Stimulated activated CD8-positive, alpha-beta memory T cell treated with anti-CD3 and anti-CD28 coated beads, Interleukin-4, amount 100 ng/mL, for 1 hour (primary cell): ENCODE measurements around the gene DDHD1.
"Not testable (repeated sequence)": the region's sequence is repeated elsewhere in the genome, so short reads cannot be mapped to it uniquely, and the experiment has no call there.

Experiments used
- DNase-seq, 2 donors: peaks; one replicate each; pipeline ENCODE4 v3.0.0-alpha.2; 2020; ENCODE audit warnings: low read depth in 2 of 2, low spot score in 1 of 2

DDHD1 gene

DNA sequence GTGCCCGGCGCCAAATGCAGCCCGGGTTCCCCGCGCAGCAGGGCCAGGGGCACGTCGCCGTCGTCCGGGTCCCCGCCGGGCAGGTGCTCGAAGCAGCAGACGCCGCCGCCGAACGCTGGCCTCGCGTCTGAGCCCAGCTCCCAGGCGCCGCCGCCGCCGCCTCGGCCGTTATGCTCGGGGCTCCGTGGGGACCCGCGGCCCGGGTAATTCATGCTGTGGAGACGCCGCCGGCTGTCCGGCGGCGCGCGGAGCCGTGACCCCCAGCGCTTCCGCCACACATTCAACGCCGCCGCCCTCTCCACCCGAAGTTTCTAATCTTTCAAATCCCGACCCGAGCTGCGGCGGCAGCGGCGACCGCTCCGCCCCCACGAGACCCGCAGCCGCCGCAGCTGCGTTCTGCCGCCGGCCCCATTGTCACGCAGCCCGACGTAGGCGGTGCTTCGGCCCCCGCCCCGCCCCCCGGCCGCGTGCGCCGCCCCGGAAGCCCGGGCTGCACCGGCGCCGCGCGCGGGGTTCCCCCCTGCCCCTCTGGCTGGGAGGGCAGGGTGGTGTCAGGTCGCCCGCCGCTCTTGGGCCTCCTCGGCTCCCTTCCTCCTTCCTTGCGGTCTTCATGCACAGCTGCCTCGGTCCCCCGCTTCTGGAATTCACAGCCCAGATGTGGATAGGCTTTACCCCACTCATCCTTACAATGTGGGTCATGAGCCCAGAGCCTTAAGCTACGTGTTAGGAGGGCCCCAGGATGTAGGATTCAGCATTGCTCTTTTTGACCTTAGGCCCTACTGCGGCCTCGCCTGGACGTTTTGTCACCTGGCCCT lies at the start of gene DDHD1:
Gene DDHD1 (minus strand): TSS at position 437 of the 815 bp plus-strand sequence. CDS start 225 bp downstream, at position 212.
- DNase-seq, result peak; percentile 73 to 75

GRCh38 chr14:53195949-53196348 lies 42.8 kb upstream of the DDHD1 start:
- no peak for DNase-seq

DNA sequence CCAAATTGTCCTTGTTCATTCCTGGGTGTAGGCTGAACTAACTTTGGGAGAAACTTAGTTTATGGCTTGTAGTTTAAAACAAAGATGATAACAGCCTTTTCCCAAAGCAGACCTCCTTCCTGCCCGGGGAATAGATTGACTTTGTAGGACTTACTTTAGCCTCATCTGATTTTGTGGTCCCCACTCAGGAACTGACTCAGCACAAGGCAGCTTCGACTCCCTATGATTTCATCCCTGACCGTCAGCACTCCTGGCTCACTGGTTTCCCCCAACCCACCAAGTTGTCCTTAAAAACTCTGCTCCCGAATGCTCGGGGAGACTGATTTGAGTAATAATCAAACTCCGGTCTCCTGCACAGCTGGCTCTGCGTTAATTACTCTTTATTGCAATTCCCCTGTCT lies 40.1 kb upstream of the DDHD1 start:
- no peak for DNase-seq

DNA sequence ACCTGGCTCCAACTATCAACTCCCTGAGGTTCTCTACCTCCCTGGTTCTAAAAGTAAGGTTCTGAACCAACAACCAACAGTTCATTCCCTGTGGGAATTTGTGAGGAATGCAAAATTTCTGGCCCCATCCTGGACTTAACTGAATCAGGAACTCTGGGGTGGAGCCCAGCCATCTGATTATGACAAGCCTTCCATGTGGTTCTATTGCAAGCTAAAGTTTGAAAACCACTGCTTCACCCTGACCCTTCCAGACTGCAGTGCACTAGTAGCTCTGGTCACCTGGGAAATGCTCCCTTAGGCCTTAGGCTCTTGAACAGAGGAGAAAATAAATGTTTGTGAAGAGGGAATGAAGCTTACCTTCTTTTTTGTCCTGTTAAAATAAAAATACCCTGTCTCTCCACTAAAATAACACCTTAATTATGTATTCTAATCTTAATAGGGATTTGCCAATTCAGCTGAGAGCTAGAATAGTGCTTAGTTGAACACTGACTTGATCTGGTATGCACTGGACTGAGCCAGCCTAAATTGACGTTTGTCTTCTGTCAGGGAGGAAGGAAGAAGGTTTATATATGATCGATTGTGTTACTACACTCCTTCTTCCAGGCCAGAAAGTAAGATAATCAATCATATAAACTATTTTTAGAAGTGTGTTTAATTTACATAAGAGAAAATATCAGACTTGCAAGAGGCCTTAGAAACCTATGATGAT lies 39.1 kb upstream of the DDHD1 start:
- DNase-seq, result no peak

- no peak for DNase-seq
Observed at GRCh38 chr14:53190938-53191337, 37.8 kb upstream of the DDHD1 start.

DNA sequence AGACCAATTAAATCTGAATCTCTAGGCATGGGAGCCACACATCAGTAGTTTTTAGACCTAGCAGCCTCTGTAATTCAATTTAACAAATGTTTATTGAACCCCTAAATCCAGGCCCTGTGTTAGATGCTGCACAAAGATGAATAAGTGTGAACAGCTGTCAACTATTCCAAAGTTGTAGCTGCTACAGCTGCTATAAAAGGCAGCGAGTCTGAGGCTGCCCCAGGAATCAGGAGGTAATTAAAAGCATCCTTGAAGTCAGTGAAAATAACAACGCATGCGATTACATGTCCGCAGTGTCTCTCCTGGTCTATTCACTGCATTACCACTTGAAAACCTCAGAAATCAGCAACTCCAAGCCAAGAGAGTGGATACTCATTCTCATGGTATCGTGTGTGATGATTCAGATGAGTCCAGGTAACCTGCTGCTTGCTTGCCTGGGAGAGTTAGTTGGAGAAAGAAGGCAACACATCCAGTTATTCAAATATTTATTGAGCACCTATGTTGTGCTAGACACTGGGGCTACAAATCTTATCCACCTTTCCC lies 34.9 kb upstream of the DDHD1 start:
- no peak for DNase-seq

- DNase-seq, result no peak
Observed at GRCh38 chr14:53186532-53186931, 33.4 kb upstream of the DDHD1 start.

DNA sequence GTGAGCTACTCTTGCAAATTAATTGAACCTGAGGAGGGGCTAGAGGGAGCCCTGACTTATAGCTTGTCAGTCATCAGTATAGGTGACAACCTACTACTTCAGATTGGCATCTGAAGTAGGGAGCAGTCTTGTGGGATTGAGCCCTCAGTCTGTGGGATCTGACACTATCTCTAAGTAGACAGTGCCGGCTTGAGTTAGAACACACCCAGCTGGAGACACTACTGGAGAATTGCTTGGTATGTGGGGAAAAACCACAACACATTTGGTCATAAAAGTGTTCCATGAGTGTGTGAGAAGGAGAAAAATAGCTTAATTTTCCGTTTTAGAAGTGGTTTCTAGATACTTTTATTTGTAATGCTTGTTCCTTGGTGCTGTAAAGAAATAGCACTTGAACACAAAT lies 30.5 kb upstream of the DDHD1 start:
- DNase-seq, result no peak

DNA sequence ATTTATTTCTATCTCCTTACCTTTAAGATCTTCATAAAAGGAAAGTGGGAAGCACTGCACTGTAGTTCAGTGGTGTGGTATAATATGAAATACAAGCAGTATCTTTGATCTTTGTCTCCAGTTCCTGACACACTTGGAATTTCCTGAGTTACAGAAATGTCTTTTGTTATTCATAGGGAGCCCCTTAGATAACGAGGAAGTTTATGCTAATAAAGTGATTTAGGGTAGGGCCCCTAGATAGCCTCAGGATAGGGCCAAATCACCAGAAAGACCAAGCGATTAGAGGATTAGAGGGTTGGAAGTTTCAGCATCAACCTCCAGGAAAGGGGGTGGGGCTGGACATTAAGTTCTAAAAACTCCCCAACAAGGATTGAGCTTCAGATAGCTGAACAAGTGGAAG lies 29.9 kb upstream of the DDHD1 start:
- no peak for DNase-seq

- not testable (repeated sequence) for DNase-seq
Observed at GRCh38 chr14:53181463-53182081, 28.4 kb upstream of the DDHD1 start.

DNA sequence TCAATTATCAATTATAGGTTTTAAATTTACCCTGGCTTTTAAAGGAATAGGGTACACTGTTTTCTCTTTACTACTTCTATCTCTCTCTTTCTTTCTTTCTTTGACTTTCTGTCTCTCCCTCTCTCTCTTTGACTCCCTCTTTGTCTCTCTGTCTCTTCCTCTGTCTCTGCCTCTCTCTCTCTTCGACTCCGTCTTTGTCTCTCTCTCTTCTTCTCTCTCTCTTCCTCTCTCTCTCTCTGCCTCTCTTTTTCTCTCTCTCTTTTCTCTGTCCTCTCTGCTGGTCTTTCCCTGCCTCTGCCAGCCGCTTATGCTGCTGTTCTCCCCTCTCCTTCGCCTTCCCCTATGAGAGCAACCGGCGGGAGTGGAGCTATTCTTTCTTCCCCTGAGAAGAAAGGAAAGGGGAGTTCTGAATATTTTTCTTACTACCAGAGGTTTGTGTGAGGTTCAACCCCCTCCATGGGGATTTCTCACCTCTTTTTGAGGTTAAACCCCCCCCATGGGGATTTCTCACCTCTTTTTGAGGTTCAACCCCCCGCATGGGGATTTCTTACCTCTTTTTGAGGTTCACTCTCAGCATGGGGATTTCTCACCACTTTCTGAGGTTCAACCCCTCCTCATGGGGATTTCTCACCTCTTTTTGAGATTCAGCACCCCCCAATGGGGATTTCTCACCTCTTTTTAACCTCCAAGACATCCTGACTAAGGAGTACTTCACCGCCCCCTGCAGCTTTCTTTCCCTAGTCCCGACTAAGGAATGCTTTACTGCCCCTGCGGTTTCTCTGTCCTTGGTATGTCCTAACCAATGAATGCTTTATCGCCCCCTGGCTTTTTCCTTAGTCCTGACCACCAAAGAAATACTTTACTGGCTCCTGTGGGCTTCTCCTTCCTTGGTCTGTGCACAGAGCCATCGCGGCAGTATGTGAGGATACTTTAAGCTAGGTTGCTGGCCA lies 27.4 kb upstream of the DDHD1 start:
- no peak for DNase-seq

- not testable (repeated sequence) for DNase-seq
Observed at GRCh38 chr14:53179486-53180005, 26.4 kb upstream of the DDHD1 start.

DNA sequence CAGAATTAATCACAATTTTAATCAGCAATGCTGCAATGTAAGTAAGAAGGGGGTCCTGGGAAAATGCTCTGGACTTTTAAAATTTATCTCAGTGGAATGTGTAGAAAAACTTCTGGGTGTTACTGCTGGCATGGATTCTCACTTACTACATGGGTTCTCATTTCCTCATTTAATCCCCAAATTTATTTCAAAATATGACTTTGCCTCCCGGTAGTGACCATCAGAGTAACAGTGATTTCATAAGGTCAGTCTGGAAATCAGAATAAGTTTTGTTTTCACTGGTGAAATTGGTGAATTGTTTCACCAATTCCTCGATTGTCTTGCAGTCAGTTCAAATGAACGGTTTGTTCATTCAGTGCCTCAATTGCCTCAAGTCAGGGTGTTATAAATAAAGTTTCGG lies 22.3 kb upstream of the DDHD1 start:
- no peak for DNase-seq

DNA sequence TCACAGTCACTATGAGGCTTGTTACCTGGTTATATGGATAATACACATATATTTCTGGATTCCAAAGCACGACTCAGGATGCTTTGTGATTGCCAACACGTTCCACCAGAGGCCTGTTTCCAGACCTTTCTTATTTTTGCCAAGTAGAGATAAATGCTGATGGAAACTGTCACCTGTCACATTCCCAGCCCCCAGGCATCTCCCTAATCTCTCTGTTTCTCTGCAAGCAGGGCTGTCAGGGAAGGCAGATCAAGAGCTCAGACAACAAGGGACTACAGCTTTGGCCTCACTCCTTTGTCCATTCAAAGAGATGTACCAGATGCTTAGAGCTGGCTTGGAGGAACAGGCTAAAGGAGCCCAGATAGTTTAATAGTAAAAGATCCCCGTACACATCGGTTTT lies 21.8 kb upstream of the DDHD1 start:
- DNase-seq, result no peak

GRCh38 chr14:53168786-53169185 lies 15.7 kb upstream of the DDHD1 start:
- DNase-seq, result no peak

DNA sequence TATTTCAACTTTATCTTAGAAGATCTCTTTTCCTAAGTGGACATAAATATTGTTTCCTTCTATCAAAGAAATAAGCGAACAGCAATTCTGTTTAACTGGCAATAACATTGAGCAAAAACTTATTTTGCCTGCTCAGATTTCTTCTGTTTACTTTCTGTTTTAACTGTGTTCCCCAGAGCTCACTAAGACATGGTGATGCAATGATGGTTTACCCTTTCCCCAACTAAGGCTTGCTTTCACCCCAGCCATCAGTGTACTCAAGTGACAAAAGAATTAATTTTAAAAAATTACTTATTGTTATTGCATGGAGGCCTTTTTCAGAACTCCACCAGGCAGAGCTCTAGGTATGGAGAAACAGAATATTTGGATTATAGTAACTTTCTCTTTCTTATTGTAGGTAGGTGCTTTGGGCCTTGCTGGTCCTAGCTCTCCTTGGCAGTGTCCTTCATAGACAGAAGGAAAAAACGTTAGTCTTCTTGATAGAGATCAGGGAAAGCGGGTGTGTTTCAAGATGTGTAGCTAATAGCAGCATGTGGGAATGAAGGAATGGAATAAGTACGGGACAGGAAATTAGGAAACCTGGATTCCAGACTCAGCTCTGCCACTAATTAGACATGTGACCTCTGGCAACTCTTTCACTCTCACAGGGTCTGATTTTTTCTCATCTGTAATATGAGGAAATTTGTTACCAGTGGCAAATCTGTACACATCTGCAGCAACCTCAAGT lies 14.6 kb upstream of the DDHD1 start:
- no peak for DNase-seq

GRCh38 chr14:53161758-53162435 lies 8.8 kb upstream of the DDHD1 start:
- no peak for DNase-seq

GRCh38 chr14:53156238-53156637 lies 3.1 kb upstream of the DDHD1 start:
- DNase-seq, result no peak

DNA sequence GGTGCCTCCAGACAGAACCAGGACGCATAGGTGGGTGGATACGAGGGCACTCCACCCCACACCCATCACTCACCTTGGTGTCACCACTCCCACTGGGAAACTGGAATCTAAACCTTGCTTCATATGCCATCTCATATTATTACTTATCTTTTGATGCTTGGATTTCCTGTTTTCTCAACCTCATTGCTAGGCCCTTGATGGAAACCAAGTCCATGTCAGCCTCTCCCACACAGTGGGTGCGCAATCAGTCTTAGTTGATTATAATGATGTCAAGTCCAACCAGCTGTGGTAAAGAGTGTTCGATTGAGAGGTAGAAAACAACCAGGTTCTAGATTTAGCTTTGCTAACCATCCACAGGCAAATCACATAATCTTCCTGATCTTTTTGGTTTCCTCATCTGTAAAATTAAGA lies 584 bp upstream of the DDHD1 start:
- no peak for DNase-seq
